Activated B cell treated with CpG ODN at 0.5 μM for 24 hours (primary cell): ENCODE measurements around the gene IL1R2. TPM values are rescaled to one million over a fixed set of nuclear protein-coding genes. Genes with fewer than 3 reads are reported as not detected.
"Not testable (repeated sequence)": the region's sequence is repeated elsewhere in the genome, so short reads cannot be mapped to it uniquely, and the experiment has no call there.

Experiments
- ATAC-seq: fragments of 200-7000 bp; cut with Tn5 transposase; one replicate; pipeline ENCODE4 v1.10.0; 2021; ENCODE audit warnings: low read depth, mild to moderate bottlenecking, moderate library complexity
- CTCF ChIA-PET: fragments of 350-600 bp; sonication (Branson Sonifier 250); formaldehyde crosslinking; loops from one replicate; lab custom pipeline; 2021; ENCODE audit warnings: antibody characterized with exemption; lab: Charles Lee
- POLR2A ChIA-PET: fragments of 350-600 bp; sonication (Branson Sonifier 250); formaldehyde crosslinking; loops from one replicate; lab custom pipeline; 2021; ENCODE audit warnings: antibody characterized with exemption; lab: Charles Lee
- DNase-seq: peaks from one replicate; pipeline ENCODE4 v3.0.0; 2022
- H3K27ac Mint-ChIP-seq: one replicate; pipeline ENCODE4 v1.8.0; 2020; ENCODE audit warnings: mixed read lengths
- H3K27me3 Mint-ChIP-seq: one replicate; pipeline ENCODE4 v1.8.0; 2021; ENCODE audit warnings: mixed read lengths
- H3K36me3 Mint-ChIP-seq: one replicate; pipeline ENCODE4 v1.8.0; 2021; ENCODE audit warnings: low read depth, mixed read lengths
- H3K4me1 Mint-ChIP-seq: one replicate; pipeline ENCODE4 v1.8.0; 2021; ENCODE audit warnings: mixed read lengths
- H3K4me3 Mint-ChIP-seq: one replicate; pipeline ENCODE4 v1.8.0; 2020; ENCODE audit warnings: mild to moderate bottlenecking, mixed read lengths
- H3K9me3 Mint-ChIP-seq: one replicate; pipeline ENCODE4 v1.8.0; 2020; ENCODE audit warnings: mixed read lengths
- intact Hi-C: fragments of 100-400 bp; cut with micrococcal nuclease; formaldehyde crosslinking; loops from one replicate; pipeline ENCODE4 v1.15.1; 2024
- total RNA-seq: library from RNA; stranded (reverse); gene quantifications from 2 replicates; pipeline ENCODE4 v1.2.3, GENCODE V29; 2022
- TF ChIP-seq, protein P1 (sequence below): fragments of 200-600 bp; IDR thresholded peaks from one replicate; pipeline ENCODE4 v1.8.0; 2022; ENCODE audit warnings: antibody characterized with exemption, mild to moderate bottlenecking

Gene IL1R2
- total RNA-seq, 1 donor from 2014 or later = not detected

DNA sequence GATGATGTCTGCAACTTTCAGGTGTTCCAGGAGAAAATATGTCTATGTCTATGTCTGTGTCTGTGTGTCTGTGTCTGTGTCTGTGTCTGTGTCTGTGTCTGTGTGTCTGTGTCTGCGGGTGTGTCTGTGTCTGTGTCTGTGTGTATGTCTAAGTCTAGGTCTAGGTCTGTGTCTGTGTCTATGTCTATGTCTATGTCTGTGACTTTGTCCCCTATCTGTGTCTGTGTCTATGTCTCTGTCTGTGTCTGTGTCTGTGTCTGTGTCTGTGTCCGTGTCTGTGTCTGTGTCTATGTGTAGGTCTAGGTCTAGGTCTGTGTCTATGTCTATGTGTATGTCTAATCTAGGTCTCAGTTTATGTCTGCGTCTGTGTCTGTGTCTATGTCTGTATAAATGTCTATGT lies 10.5 kb downstream of the IL1R2 start:
- ATAC-seq (no peak), DNase-seq (no peak)
- H3K4me3 Mint-ChIP-seq = no peak overlapping the region
- no peaks in the 10 kb centered on the region for H3K4me1 Mint-ChIP-seq
- no peak overlapping the region for H3K27ac Mint-ChIP-seq
- peaks cover 3% of the 10 kb centered on the region for H3K27me3 Mint-ChIP-seq
- POLR2A ChIA-PET = no interaction called here
- H3K9me3 Mint-ChIP-seq = no peaks in the 10 kb centered on the region
- CTCF ChIA-PET = no interaction called here
- H3K36me3 Mint-ChIP-seq = no peaks in the 10 kb centered on the region
- TF ChIP-seq, protein P1, sequence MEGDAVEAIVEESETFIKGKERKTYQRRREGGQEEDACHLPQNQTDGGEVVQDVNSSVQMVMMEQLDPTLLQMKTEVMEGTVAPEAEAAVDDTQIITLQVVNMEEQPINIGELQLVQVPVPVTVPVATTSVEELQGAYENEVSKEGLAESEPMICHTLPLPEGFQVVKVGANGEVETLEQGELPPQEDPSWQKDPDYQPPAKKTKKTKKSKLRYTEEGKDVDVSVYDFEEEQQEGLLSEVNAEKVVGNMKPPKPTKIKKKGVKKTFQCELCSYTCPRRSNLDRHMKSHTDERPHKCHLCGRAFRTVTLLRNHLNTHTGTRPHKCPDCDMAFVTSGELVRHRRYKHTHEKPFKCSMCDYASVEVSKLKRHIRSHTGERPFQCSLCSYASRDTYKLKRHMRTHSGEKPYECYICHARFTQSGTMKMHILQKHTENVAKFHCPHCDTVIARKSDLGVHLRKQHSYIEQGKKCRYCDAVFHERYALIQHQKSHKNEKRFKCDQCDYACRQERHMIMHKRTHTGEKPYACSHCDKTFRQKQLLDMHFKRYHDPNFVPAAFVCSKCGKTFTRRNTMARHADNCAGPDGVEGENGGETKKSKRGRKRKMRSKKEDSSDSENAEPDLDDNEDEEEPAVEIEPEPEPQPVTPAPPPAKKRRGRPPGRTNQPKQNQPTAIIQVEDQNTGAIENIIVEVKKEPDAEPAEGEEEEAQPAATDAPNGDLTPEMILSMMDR = no peak
- intact Hi-C loops = no loop called here

DNA sequence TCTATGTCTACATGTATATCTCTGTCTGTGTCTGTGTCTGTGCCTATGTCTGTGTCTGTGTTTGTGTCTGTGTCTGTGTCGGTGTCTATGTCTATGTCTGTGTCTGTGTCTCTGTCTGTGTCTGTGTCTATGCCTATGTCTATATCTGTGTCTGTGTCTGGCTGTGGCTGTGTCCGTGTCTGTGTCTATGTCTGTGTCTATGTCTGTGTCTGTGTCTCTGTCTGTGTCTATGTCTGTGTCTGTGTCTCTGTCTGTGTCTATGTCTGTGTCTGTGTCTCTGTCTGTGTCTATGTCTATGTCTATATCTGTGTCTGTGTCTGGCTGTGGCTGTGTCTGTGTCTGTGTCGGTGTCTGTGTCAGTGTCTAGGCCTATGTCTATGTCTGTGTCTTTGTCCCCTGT lies 11.1 kb downstream of the IL1R2 start:
- H3K4me1 Mint-ChIP-seq, DNase-seq, H3K27me3 Mint-ChIP-seq, H3K9me3 Mint-ChIP-seq, intact Hi-C loops, POLR2A ChIA-PET, H3K27ac Mint-ChIP-seq, H3K36me3 Mint-ChIP-seq, H3K4me3 Mint-ChIP-seq, CTCF ChIA-PET, ATAC-seq: not testable (repeated sequence)

DNA sequence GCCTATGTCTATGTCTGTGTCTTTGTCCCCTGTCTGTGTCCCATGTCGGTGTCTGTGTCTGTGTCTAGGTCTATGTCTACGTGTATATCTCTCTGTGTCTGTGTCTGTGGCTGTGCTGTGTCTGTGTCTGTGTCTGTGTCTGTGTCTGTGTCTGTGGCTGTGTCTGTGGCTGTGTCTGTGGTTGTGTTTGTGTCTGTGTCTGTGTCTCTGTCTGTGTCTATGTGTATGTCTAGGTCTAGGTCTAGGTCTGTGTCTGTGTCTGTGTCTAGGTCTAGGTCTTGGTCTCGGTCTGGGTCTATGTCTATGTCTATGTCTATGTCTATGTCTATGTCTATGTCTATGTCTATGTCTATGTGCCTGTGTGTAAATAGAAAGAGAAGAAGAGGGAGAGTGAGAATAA lies 11.9 kb downstream of the IL1R2 start:
- ATAC-seq = no peak
- Mint-ChIP-seq H3K27ac (no peak overlapping the region), H3K4me1 (no peaks in the 10 kb centered on the region), H3K27me3 (peaks cover 3% of the 10 kb centered on the region), H3K9me3 (no peaks in the 10 kb centered on the region), H3K36me3 (no peaks in the 10 kb centered on the region), H3K4me3 (no peak overlapping the region)
- POLR2A ChIA-PET = no interaction called here
- CTCF ChIA-PET = no interaction called here
- no peak for DNase-seq
- TF ChIP-seq, protein P1 = no peak
- intact Hi-C loops = no loop called here

DNA sequence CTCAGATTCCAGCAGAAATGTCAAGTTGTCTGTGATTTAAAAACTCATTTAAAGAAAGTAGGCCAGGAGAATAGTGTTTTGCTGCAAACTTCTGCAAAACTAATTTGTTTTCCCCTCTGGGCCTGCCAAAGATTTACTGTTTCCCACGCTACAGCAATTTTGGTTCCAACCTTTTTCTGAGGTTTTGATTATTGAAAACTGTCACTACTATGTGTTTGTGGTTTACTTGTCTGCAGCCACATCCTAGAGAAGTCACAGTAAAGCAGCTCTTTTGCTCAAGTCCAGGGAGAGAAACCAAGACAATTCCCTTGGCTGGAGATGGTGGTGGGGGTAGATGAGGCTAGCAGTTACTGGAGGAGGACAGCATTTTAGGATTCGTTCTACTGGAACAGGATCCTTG lies 12.8 kb downstream of the IL1R2 start:
- ATAC-seq = no peak
- Mint-ChIP-seq H3K27ac (no peak overlapping the region), H3K4me1 (no peaks in the 10 kb centered on the region), H3K27me3 (peaks cover 3% of the 10 kb centered on the region), H3K36me3 (no peaks in the 10 kb centered on the region), H3K4me3 (no peak overlapping the region), H3K9me3 (no peaks in the 10 kb centered on the region)
- TF ChIP-seq, protein P1 = no peak
- ChIA-PET CTCF (interaction anchor here (0.9 to 3.2 kb wide), 3 partner anchors 11 to 236 kb away, joined by 3 to 35 read pairs (median 3); no protein-coding TSS in a partner anchor), POLR2A (interaction anchor here (0.6 kb wide), 1 partner anchor 108 kb away, joined by 3 read pairs; no protein-coding TSS in a partner anchor)
- DNase-seq = no peak
- intact Hi-C loops = no loop called here

DNA sequence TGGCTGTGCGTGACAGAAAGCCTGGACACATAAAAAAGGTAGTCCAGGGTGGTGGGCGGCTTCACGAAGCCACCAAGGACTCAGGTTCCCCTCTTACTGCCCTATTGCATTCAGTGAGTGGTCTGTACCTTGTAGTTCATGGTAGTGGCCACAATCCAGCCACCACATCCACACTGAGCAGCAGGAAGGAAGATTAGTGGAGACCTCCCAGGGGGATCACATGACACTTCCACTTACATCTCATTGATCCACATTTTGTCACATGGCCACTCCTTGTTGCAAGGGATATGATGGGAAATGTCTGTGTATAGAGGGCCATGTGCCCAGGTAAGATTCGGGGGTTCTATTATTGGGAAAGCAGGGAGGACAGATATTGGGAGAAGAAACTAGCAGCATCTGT lies 13.7 kb downstream of the IL1R2 start:
- no peaks in the 10 kb centered on the region for H3K36me3 Mint-ChIP-seq
- ChIA-PET POLR2A (no interaction called here), CTCF (interaction anchor here (0.8 to 3.2 kb wide), 8 partner anchors 15 to 663 kb away, joined by 3 to 35 read pairs (median 4); no protein-coding TSS in a partner anchor)
- ATAC-seq (no peak), DNase-seq (no peak)
- H3K27me3 Mint-ChIP-seq = peaks cover 3% of the 10 kb centered on the region
- no peak overlapping the region for H3K4me3 Mint-ChIP-seq
- H3K27ac Mint-ChIP-seq = no peak overlapping the region
- H3K4me1 Mint-ChIP-seq = peaks cover under 1% of the 10 kb centered on the region
- H3K9me3 Mint-ChIP-seq = no peaks in the 10 kb centered on the region
- intact Hi-C loops = no loop called here
- TF ChIP-seq, protein P1 = no peak
